Calu3 (cell line): ENCODE results near the gene KIAA1549. TPM values are rescaled to one million over a fixed set of nuclear protein-coding genes. Genes with fewer than 3 reads are reported as not detected.

Experiments
- BruUV-seq: library from RNA; stranded (reverse); fragments of 400-500 nt; replicated peaks from 2 replicates; lab custom pipeline; 2021; lab: Mats Ljungman, UMichigan
- CTCF ChIA-PET: fragments of 300-600 bp; sonication (Branson Sonifier 250); formaldehyde crosslinking; loops from one replicate; lab custom pipeline; 2022; ENCODE audit warnings: antibody characterized with exemption; lab: Charles Lee
- DNase-seq: peaks from one replicate; pipeline ENCODE4 v3.0.0; 2022
- H3K27ac Mint-ChIP-seq: one replicate; pipeline ENCODE4 v1.8.0; 2022; ENCODE audit warnings: mixed read lengths; ENCODE audit not compliant: unreplicated experiment
- H3K27me3 Mint-ChIP-seq: one replicate; pipeline ENCODE4 v1.8.0; 2022; ENCODE audit warnings: mixed read lengths; ENCODE audit not compliant: unreplicated experiment
- H3K36me3 Mint-ChIP-seq: one replicate; pipeline ENCODE4 v1.8.0; 2022; ENCODE audit warnings: mild to moderate bottlenecking, moderate library complexity, mixed read lengths; ENCODE audit not compliant: insufficient read depth, unreplicated experiment
- H3K4me1 Mint-ChIP-seq: one replicate; pipeline ENCODE4 v1.8.0; 2022; ENCODE audit warnings: mild to moderate bottlenecking, low read depth, mixed read lengths; ENCODE audit not compliant: unreplicated experiment
- H3K4me3 Mint-ChIP-seq: one replicate; pipeline ENCODE4 v1.8.0; 2022; ENCODE audit warnings: mild to moderate bottlenecking, low read depth, moderate library complexity, mixed read lengths; ENCODE audit not compliant: unreplicated experiment
- H3K9me3 Mint-ChIP-seq: one replicate; pipeline ENCODE4 v1.8.0; 2022; ENCODE audit warnings: low read depth, mixed read lengths; ENCODE audit not compliant: unreplicated experiment
- intact Hi-C: fragments of 100-400 bp; cut with micrococcal nuclease; formaldehyde crosslinking; loops from one replicate; pipeline ENCODE4 v1.10.0; 2022; ENCODE audit not compliant: unreplicated experiment
- total RNA-seq: library from RNA; stranded (reverse); gene quantifications from 2 replicates; pipeline ENCODE4 v1.2.3, GENCODE V29; 2022
- TF ChIP-seq, protein P1 (sequence below): fragments of 200-600 bp; IDR thresholded peaks from one replicate; pipeline ENCODE4 v1.8.0; 2022; ENCODE audit warnings: antibody characterized with exemption; ENCODE audit not compliant: unreplicated experiment

KIAA1549 gene
- total RNA-seq, 1 experiment from 2014 or later, result 10.4 TPM

DNA sequence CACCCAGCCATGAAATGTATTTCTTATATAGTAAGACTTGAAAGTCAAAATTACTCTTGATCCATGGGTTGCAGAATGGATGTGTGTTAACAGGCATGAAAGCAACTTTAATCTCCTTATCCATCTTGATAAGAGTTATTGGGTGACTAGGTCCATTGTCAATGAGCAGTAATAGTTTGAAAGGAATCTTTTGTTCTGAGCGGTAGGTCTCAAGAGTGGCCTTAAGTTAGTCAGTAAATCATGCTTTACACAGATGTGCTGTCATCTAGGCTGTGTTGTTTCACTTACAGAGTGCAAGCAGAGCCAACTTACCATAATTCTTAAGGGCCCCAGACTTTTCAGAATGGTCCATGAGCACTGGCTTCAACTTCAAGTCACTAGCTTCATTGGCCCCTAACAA lies 51.2 kb downstream of the KIAA1549 start:
- Mint-ChIP-seq H3K27ac (no peak overlapping the region), H3K9me3 (peaks cover 7% of the 10 kb centered on the region), H3K36me3 (no peaks in the 10 kb centered on the region), H3K4me1 (peaks cover 4% of the 10 kb centered on the region), H3K27me3 (no peaks in the 10 kb centered on the region), H3K4me3 (no peak overlapping the region)
- intact Hi-C loops, result no loop called here
- DNase-seq, result no peak
- BruUV-seq, result no TSS peak
- CTCF ChIA-PET, result no interaction called here
- TF ChIP-seq, protein P1, sequence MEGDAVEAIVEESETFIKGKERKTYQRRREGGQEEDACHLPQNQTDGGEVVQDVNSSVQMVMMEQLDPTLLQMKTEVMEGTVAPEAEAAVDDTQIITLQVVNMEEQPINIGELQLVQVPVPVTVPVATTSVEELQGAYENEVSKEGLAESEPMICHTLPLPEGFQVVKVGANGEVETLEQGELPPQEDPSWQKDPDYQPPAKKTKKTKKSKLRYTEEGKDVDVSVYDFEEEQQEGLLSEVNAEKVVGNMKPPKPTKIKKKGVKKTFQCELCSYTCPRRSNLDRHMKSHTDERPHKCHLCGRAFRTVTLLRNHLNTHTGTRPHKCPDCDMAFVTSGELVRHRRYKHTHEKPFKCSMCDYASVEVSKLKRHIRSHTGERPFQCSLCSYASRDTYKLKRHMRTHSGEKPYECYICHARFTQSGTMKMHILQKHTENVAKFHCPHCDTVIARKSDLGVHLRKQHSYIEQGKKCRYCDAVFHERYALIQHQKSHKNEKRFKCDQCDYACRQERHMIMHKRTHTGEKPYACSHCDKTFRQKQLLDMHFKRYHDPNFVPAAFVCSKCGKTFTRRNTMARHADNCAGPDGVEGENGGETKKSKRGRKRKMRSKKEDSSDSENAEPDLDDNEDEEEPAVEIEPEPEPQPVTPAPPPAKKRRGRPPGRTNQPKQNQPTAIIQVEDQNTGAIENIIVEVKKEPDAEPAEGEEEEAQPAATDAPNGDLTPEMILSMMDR, result no peak

DNA sequence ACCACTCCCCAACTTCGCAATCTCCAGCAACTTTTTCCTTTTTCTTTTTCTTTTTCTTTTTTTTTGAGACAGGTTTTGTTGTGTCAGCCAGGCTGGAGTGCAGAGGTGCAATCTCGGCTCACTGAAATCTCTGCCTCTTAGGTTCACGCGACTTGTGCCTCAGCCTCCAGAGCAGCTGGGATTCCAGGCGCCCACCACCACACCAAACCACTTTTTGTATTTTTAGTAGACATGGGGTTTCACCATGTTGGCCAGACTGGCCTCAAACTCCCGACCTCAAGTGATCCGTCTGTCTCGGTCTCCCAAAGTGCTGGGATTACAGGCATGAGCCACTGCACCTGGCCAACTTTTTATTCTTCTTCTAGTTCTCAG lies 55.0 kb downstream of the KIAA1549 start:
- no TSS peak for BruUV-seq
- H3K9me3 Mint-ChIP-seq, result no peaks in the 10 kb centered on the region
- H3K4me3 Mint-ChIP-seq, result no peak overlapping the region
- no peak for DNase-seq
- CTCF ChIA-PET, result interaction anchor here (0.6 kb wide), 1 partner anchor 53 kb away, joined by 6 read pairs; no protein-coding TSS in a partner anchor
- H3K36me3 Mint-ChIP-seq, result no peaks in the 10 kb centered on the region
- H3K27me3 Mint-ChIP-seq, result no peaks in the 10 kb centered on the region
- no peak overlapping the region for H3K27ac Mint-ChIP-seq
- TF ChIP-seq, protein P1, result no peak
- H3K4me1 Mint-ChIP-seq, result no peaks in the 10 kb centered on the region
- intact Hi-C loops, result loop anchor here (1.0 kb wide), 1 partner anchor 30 kb away; no protein-coding TSS in a partner anchor

DNA sequence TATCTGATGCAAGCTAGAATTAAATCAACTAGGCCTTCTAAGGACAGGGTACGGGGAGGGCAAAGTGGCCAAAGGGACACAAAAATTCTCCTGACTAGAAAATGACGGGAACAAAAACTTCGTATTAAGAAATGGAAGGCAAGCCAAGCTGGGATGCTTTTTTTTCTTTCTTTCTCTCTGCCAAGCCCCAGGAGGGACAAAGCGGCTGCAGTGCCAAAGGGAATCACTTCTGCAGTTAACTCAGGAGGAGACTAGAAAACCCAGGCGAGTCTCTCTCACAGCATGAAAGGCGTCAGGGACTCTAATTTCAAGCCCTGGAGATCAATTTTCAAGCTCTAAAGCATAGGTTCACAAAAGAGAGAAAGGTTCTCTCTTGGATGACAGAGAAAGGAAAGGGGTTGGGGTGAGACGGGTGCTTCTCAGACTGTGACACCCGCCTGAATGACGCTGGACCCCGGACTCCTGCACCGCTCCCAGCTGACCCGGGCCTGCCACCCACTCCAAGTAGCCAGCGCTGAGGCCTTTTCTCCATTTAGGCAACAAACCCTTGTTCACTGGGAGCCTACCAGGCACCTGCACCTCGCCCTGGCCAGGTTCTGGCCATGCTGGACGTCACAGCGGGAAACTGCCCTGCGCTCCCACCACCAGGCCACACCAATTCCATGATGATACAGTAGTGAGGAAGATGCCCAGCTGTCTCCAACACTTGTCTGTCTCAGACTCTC lies 56.5 kb downstream of the KIAA1549 start:
- Mint-ChIP-seq H3K27ac (no peak overlapping the region), H3K4me1 (no peaks in the 10 kb centered on the region), H3K9me3 (no peaks in the 10 kb centered on the region), H3K4me3 (no peak overlapping the region), H3K27me3 (no peaks in the 10 kb centered on the region), H3K36me3 (no peaks in the 10 kb centered on the region)
- TF ChIP-seq, protein P1, result no peak
- intact Hi-C loops, result no loop called here
- DNase-seq, result no peak
- no TSS peak for BruUV-seq
- CTCF ChIA-PET, result no interaction called here

DNA sequence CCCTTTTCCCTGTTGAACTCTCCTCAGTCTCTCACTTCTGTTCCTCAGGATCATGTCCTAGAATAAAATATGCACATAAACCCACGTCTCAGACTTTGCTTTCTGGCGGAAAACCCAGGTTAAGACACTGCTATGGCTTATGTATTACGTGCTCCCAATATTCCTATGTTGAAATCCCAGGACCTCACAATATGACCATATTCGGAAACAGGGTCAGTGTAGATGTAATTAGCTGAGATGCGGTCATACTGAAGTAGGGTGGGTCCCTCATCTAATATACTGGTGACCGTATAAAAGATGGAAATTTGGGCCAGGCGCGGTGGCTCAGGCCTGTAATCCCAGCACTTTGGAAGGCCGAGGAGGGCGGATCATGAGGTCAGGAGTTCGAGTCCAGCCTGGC lies 59.9 kb downstream of the KIAA1549 start:
- TF ChIP-seq, protein P1, result no peak
- Mint-ChIP-seq H3K27me3 (no peaks in the 10 kb centered on the region), H3K9me3 (no peaks in the 10 kb centered on the region), H3K4me1 (no peaks in the 10 kb centered on the region), H3K4me3 (no peak overlapping the region), H3K36me3 (no peaks in the 10 kb centered on the region), H3K27ac (no peak overlapping the region)
- CTCF ChIA-PET, result no interaction called here
- intact Hi-C loops, result no loop called here
- no TSS peak for BruUV-seq
- DNase-seq, result no peak
